ENCODE results near the gene ATRIP. TPM values are rescaled to one million over a fixed set of nuclear protein-coding genes. Genes with fewer than 3 reads are reported as not detected.
A peak's percentile ranks its signal among the peaks of the same experiment; 100 is the strongest.

The ATRIP gene
- total and polyA plus RNA-seq, 11 donors = 2.1 to 5.1 (median 3.6) TPM

DNA sequence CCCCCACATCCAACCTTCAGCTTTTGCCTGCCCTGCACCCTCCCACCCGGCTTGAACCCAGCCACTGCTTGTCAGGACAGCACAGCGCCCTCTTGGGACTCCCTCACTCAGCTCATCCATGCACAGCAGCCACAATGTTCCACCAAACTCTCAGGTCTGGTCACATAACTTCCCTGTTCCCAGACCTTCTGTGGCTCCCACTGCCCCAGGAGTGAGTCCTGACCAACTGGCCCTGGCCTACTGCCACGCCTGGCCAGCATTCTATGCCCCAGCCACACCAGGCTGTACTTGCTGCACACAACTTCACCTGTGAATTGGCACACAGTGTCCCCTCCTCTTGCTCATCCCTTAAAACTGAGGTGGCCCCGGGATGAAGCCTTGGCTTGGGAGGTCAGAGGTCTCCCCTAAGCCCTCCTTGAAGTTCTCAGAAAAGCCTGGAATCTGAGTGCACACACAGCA, 37.7 kb upstream of the ATRIP start:
- intact Hi-C loops (cut with DNase I) = loop anchor here in 1 of 10 donors (10.0 kb wide), 1 partner anchor 134 kb away; no protein-coding TSS in a partner anchor
- Histone ChIP-seq H3K4me1 (no peaks in the 10 kb centered on the region), H3K27ac (no peak overlapping the region), H3K36me3 (peaks cover 0 to 94% (median 79%) of the 10 kb centered on the region in 9 donors), H3K9me3 (no peaks in the 10 kb centered on the region), H3K27me3 (no peaks in the 10 kb centered on the region), H3K4me3 (no peak overlapping the region)
- 84 to 91% (median 87%) methylated on average over 4 of the region's 4 CpGs for WGBS, 4 donors
- TF ChIP-seq, protein P1, sequence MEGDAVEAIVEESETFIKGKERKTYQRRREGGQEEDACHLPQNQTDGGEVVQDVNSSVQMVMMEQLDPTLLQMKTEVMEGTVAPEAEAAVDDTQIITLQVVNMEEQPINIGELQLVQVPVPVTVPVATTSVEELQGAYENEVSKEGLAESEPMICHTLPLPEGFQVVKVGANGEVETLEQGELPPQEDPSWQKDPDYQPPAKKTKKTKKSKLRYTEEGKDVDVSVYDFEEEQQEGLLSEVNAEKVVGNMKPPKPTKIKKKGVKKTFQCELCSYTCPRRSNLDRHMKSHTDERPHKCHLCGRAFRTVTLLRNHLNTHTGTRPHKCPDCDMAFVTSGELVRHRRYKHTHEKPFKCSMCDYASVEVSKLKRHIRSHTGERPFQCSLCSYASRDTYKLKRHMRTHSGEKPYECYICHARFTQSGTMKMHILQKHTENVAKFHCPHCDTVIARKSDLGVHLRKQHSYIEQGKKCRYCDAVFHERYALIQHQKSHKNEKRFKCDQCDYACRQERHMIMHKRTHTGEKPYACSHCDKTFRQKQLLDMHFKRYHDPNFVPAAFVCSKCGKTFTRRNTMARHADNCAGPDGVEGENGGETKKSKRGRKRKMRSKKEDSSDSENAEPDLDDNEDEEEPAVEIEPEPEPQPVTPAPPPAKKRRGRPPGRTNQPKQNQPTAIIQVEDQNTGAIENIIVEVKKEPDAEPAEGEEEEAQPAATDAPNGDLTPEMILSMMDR (IDR thresholded peaks at IDR 0.05) = no peak
- TF ChIP-seq POLR2A (IDR thresholded peaks at IDR 0.05) = no peak
- ATAC-seq (no peak), DNase-seq (peak in 3 of 5 donors; percentile 3 to 12 (median 9))

DNA sequence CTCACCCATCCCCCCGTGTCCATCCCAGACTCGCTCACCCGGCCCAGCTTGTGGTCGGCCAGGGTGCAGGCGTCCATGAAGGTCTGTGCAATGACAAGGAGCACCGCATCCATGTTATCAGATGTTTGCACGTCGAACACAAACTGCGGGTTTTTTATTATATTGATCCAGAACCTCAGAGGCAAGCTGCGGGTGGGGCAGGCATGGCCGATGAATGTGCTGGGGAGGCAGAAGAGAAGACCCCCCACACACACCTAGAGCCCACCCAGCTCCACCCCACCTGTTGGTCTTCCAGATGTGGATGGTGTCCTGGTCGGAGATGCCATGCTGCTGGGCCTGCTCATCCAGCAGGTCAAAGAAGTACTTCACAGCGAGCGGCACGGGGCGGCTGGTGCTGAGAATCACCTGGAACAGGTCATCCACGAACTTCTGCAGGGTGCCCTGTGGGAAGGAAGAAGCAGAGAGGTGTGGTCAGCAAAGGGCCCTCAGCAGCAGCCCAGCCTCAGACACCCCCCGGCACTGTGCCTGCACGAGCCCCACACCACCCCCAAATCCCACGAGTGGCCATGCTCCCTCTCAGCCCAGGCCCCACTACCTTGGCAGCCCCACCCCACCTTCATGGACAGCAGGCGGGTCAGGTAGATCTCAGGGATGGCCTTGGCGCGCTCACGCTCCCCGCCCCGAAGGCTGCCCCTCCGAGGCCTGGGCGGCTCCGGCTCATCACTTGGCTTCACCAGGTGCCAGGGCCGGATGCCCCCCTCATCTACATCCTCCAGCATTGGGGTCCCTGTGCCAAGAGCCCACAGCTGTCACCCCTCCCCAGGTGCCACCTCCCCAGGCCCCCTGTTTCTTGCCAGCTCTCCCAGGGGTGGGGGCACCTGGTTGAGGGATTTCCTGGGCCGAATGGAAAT, 37.0 kb upstream of the ATRIP start:
- TF ChIP-seq, protein P1 (IDR thresholded peaks at IDR 0.05) = no peak
- no peak for TF ChIP-seq POLR2A (IDR thresholded peaks at IDR 0.05)
- H3K9me3 ChIP-seq = no peaks in the 10 kb centered on the region
- intact Hi-C loops (cut with DNase I) = loop anchor here in 1 of 10 donors (10.0 kb wide), 1 partner anchor 135 kb away; no protein-coding TSS in a partner anchor
- DNase-seq (peak; percentile 4 to 59 (median 14)), ATAC-seq (no peak)
- WGBS, 4 donors = 93 to 96% (median 95%) methylated on average over 20 to 31 of the region's 31 CpGs
- H3K27ac ChIP-seq = no peak overlapping the region
- no peaks in the 10 kb centered on the region for H3K4me1 ChIP-seq
- no peak overlapping the region for H3K4me3 ChIP-seq
- peaks cover 0 to 94% (median 77%) of the 10 kb centered on the region in 9 donors for H3K36me3 ChIP-seq
- no peaks in the 10 kb centered on the region for H3K27me3 ChIP-seq

DNA sequence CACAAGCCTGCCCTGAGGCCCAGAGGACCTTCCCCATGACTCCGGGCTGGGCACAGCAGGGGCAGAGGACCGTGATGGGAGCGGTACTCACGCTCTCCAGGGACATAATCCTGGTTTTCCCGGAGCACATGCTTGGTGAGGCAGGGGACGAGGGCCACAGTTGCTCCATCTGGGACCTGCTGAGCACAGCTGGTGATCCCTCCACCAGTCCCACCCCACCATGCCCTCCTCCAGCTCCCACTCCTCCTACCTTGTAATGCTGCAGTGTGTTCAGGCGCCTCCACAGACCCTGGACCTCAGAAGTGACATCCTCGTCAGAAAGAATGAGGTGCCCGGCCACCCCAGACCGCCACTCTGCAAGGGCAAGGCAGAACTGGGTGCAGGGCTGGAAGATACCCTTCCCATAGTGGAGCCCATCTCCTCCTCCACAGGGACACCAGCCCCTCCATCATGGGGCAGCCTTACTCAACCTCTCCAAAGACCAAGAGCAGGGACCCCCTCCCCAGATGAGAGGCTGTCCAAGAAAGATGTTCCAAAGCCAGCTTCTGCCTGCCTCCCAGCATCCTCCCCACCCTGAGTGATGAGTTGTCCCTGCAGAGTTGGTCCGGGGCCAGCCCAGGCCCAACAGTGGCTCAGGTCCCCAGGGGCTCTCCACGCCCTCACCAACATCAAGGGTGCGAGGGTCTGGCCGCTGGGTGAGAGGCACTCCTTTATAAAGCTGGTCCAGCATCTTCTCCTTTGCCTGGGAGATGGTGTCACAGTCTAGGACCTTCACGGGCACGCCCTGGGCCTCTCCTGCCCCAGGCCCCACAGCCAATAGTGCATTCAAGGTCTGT, 36.1 kb upstream of the ATRIP start:
- intact Hi-C loops (cut with DNase I) = no loop called here
- Histone ChIP-seq H3K36me3 (peaks cover 0 to 94% (median 75%) of the 10 kb centered on the region in 9 donors), H3K9me3 (no peaks in the 10 kb centered on the region), H3K27me3 (no peaks in the 10 kb centered on the region), H3K27ac (no peak overlapping the region), H3K4me3 (no peak overlapping the region), H3K4me1 (no peaks in the 10 kb centered on the region)
- DNase-seq (peak in 4 of 5 donors; percentile 5 to 14 (median 12)), ATAC-seq (no peak)
- WGBS, 4 donors = 92 to 95% (median 93%) methylated on average over 4 to 16 of the region's 16 CpGs
- no peak for TF ChIP-seq POLR2A (IDR thresholded peaks at IDR 0.05)
- TF ChIP-seq, protein P1 (IDR thresholded peaks at IDR 0.05) = no peak

Measured in heart left ventricle (tissue), 16 donors.